Measurements from ENCODE around the gene CD209. TPM values are rescaled to one million over a fixed set of nuclear protein-coding genes. Genes with fewer than 3 reads are reported as not detected.

Gene CD209
- polyA plus RNA-seq, 4 donors: 0.67 to 13.6 (median 3.3) TPM

DNA sequence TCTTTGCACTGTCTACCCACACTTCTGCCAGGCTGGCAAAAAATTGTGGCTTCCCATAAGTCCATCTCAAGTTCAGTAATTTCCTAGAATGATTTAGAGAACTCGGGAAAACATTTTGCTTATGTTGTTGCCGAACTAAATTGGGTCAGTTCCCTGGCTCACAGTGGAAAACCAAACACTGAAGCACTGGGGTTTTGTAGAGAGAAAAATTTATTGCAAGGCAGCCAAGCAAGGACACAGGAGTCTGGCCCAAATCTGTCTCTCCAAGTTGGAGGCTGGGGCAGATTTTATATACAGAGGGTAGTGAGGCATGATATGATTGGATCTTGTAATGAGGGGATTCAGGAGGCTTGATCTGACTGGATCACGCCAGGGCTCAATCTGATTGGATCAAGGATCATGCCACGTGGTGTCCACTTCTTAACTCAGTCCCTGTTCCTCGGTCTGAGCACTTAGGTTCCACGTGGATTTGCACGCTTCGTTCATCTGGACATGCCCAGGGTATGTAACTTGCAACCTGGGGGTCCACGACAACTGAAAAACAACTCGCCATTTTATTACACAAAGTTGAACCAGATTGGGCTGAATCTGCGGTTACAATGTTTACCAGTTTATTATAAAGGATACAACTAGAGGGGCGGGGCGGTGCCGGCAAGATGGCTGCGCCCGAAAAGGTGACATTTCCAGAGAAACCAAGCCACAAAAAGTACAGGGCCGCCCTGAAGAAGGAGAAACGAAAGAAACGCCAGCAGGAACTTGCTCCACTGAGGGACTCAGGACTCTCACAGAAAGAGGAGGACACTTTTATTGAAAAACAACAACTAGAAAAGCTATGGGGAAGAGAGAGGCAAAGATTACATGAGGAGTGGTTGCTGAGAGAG is 7.3 kb downstream of the CD209 start:
- peaks cover 0 to 4% (median 0%) of the 10 kb centered on the region in 3 donors for H3K27me3 ChIP-seq (ENCODE audit: control insufficient read depth in 3 of 3, insufficient read depth in 3 of 3, low read length in 3 of 3)
- DNase-seq: no peak
- no peaks in the 10 kb centered on the region for H3K4me1 ChIP-seq (ENCODE audit: control insufficient read depth in 3 of 3, insufficient read depth in 2 of 3, low read depth in 1 of 3, low read length in 2 of 3)
- peak overlapping the region in 1 of 3 donors; percentile 42 for H3K27ac ChIP-seq (ENCODE audit: low read depth in 1 of 3, low read length in 2 of 3)
- no peak overlapping the region for H3K4me3 ChIP-seq (ENCODE audit: low read depth in 1 of 3, low read length in 3 of 3)
- no peaks in the 10 kb centered on the region for H3K9me3 ChIP-seq (ENCODE audit: control insufficient read depth in 2 of 2, insufficient read depth in 1 of 2, low read depth in 1 of 2, low read length in 1 of 2)
- 75 to 81% (median 79%) methylated on average over 19 of the region's 19 CpGs for WGBS, 3 donors
- FAIRE-seq: no peak
- no peaks in the 10 kb centered on the region for H3K36me3 ChIP-seq (ENCODE audit: control insufficient read depth in 3 of 3, insufficient read depth in 2 of 3, low read depth in 1 of 3, low read length in 3 of 3)

DNA sequence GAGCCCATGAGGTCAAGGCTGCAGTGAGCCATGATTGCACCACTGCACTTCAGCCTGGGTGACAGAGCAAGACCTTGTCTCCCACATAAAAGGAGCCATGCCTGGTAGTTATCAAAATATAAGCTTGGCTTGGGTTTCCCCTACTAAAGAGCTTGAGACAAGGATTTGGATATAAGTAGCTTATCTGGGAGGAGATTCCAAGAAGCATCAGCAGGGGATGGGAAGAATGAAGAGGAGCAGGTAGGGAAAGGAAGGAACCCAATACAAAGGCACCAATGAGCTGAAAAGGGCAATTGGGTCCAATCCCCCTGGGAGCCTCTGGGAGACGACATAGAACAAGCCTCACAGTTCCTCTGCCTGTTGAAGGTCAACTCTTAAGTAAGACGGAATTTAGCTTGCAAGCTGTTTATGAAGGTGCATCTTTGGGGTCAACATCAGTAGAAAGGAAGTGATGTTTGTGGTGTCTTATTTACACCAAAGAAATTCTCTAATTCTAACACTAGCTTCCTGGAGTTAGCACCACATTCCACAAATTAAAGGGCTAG is 8.1 kb downstream of the CD209 start:
- no peak for FAIRE-seq
- Histone ChIP-seq H3K4me3 (ENCODE audit: low read depth in 1 of 3, low read length in 3 of 3) (no peak overlapping the region), H3K27ac (ENCODE audit: low read depth in 1 of 3, low read length in 2 of 3) (no peak overlapping the region), H3K27me3 (ENCODE audit: control insufficient read depth in 3 of 3, insufficient read depth in 3 of 3, low read length in 3 of 3) (peaks cover 0 to 4% (median 0%) of the 10 kb centered on the region in 3 donors), H3K36me3 (ENCODE audit: control insufficient read depth in 3 of 3, insufficient read depth in 2 of 3, low read depth in 1 of 3, low read length in 3 of 3) (no peaks in the 10 kb centered on the region), H3K9me3 (ENCODE audit: control insufficient read depth in 2 of 2, insufficient read depth in 1 of 2, low read depth in 1 of 2, low read length in 1 of 2) (no peaks in the 10 kb centered on the region), H3K4me1 (ENCODE audit: control insufficient read depth in 3 of 3, insufficient read depth in 2 of 3, low read depth in 1 of 3, low read length in 2 of 3) (no peaks in the 10 kb centered on the region)
- DNase-seq: no peak
- 42 to 57% (median 42%) methylated on average over 2 of the region's 2 CpGs for WGBS, 3 donors

DNA sequence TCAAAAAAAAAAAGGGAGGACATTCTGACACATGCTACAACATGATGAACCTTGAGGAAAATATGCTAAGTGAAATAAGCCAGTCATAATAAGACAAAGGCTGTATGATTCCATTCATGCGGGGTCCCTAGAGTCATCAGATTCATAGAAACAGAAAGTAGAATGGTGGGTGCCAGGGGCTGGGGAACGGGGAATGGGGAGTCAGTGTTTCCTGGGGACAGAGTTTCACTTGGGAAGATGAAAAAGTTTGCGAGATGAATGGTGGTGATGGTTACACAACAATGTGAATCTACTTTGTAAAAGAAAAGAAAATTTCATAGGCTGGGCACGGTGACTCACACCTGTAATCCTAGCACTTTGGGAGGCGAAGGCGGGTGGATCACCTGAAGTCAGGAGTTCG is 9.3 kb downstream of the CD209 start:
- FAIRE-seq (no peak), DNase-seq (no peak)
- Histone ChIP-seq H3K4me3 (ENCODE audit: low read depth in 1 of 3, low read length in 3 of 3) (no peak overlapping the region), H3K27me3 (ENCODE audit: control insufficient read depth in 3 of 3, insufficient read depth in 3 of 3, low read length in 3 of 3) (peaks cover 0 to 4% (median 0%) of the 10 kb centered on the region in 3 donors), H3K9me3 (ENCODE audit: control insufficient read depth in 2 of 2, insufficient read depth in 1 of 2, low read depth in 1 of 2, low read length in 1 of 2) (no peaks in the 10 kb centered on the region), H3K27ac (ENCODE audit: low read depth in 1 of 3, low read length in 2 of 3) (no peak overlapping the region), H3K4me1 (ENCODE audit: control insufficient read depth in 3 of 3, insufficient read depth in 2 of 3, low read depth in 1 of 3, low read length in 2 of 3) (no peaks in the 10 kb centered on the region), H3K36me3 (ENCODE audit: control insufficient read depth in 3 of 3, insufficient read depth in 2 of 3, low read depth in 1 of 3, low read length in 3 of 3) (no peaks in the 10 kb centered on the region)
- WGBS, 3 donors: 71 to 79% (median 76%) methylated on average over 7 of the region's 7 CpGs

DNA sequence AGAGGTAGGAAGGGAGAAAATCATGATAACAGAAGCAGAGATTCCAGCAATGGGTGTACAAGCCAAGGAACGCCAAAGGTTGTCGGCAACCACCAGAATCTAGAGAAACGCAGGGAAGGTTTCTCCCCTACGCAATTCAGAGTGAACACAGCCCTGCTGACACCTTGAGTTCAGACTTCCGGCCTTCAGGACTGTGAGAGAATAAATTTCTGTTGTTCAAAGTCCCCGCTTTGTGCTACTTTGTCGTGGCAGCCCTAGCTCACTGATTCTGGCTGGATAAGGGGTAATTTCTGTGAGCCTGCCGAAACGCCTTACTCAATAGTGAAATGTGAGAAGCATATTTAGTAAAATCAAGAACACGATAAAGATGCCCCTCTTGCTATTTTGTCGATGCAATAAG is 10.1 kb downstream of the CD209 start:
- WGBS, 3 donors: 69 to 86% (median 77%) methylated on average over 11 of the region's 11 CpGs
- FAIRE-seq (no peak), DNase-seq (no peak)
- Histone ChIP-seq H3K4me1 (ENCODE audit: control insufficient read depth in 3 of 3, insufficient read depth in 2 of 3, low read depth in 1 of 3, low read length in 2 of 3) (no peaks in the 10 kb centered on the region), H3K9me3 (ENCODE audit: control insufficient read depth in 2 of 2, insufficient read depth in 1 of 2, low read depth in 1 of 2, low read length in 1 of 2) (no peaks in the 10 kb centered on the region), H3K4me3 (ENCODE audit: low read depth in 1 of 3, low read length in 3 of 3) (no peak overlapping the region), H3K27me3 (ENCODE audit: control insufficient read depth in 3 of 3, insufficient read depth in 3 of 3, low read length in 3 of 3) (peaks cover 0 to 4% (median 3%) of the 10 kb centered on the region in 3 donors), H3K36me3 (ENCODE audit: control insufficient read depth in 3 of 3, insufficient read depth in 2 of 3, low read depth in 1 of 3, low read length in 3 of 3) (no peaks in the 10 kb centered on the region), H3K27ac (ENCODE audit: low read depth in 1 of 3, low read length in 2 of 3) (no peak overlapping the region)

DNA sequence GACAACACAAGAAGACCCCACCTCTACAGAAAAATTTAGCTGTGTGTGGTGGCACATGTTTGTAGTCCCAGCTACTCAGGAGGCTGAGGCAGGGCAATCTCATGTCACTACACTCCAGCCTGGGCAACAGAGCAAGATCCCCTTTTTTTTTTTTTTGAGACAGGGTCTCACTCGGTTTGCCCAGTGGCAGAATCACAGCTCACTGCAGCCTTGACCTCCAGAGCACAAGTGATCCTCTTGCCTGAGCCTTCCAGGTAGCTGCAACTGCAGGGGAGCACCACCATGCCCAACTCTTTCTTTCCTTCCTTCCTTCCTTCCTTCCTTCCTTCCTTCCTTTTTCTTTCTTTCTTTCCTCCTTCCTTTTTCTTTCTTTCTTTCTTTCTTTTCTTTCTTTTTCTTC is 11.2 kb downstream of the CD209 start:
- Histone ChIP-seq H3K36me3 (ENCODE audit: control insufficient read depth in 3 of 3, insufficient read depth in 2 of 3, low read depth in 1 of 3, low read length in 3 of 3) (no peaks in the 10 kb centered on the region), H3K4me3 (ENCODE audit: low read depth in 1 of 3, low read length in 3 of 3) (no peak overlapping the region), H3K27ac (ENCODE audit: low read depth in 1 of 3, low read length in 2 of 3) (no peak overlapping the region), H3K27me3 (ENCODE audit: control insufficient read depth in 3 of 3, insufficient read depth in 3 of 3, low read length in 3 of 3) (peaks cover 0 to 14% (median 10%) of the 10 kb centered on the region in 3 donors), H3K9me3 (ENCODE audit: control insufficient read depth in 2 of 2, insufficient read depth in 1 of 2, low read depth in 1 of 2, low read length in 1 of 2) (no peaks in the 10 kb centered on the region), H3K4me1 (ENCODE audit: control insufficient read depth in 3 of 3, insufficient read depth in 2 of 3, low read depth in 1 of 3, low read length in 2 of 3) (no peaks in the 10 kb centered on the region)
- 13 to 69% (median 50%) methylated on average over 1 of the region's 1 CpG for WGBS, 3 donors
- DNase-seq: no peak
- FAIRE-seq: no peak

DNA sequence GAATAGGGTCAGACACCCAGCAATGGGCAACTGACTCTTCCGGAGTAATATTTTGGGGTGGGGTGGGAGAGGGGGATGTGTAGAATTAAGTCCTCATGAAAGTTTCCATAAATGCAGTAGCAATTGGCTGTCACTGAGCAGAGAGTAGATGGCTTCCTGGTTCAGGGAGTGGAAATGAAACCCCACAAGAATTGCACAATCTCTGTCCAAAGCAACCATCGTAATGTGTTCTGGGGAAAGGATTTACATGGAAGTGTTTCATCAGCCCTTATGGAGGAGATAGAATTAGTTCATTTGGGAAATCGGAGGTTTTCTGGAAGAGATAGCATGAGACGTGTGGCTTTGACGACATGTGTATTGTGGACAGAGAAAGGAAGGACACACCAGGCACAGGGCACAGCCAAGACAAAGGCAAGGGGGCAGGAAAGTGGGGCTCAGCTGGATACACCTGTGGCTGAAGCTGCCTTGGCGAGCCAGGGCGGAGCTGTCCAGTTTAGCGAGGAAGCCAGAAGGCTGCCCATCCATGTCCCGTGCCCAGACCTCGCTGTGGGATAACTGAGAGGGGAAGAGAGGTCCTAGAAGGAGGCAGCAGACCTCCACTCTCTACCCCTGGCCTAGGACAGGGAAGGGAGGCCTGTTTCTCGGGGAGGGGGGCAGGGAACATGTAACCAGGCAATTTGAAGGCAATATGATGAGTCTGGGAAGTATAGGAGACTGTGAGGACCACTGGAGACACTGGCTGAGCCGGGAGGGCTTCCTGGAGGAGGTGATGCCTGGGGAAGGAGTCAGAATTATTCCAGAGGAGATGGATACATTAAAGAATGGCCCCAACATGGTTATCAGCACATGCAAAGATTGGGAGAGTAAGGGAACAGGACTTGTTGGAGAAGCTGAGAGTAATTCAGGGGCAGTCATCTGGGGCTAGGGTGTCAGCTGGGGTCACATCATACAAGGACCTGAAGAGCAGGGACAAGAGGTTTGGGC is 12.8 kb downstream of the CD209 start:
- no peak for DNase-seq
- H3K4me3 ChIP-seq (ENCODE audit: low read depth in 1 of 3, low read length in 3 of 3): no peak overlapping the region
- WGBS, 3 donors: 41 to 57% (median 49%) methylated on average over 12 of the region's 12 CpGs
- no peak overlapping the region for H3K27ac ChIP-seq (ENCODE audit: low read depth in 1 of 3, low read length in 2 of 3)
- H3K9me3 ChIP-seq (ENCODE audit: control insufficient read depth in 2 of 2, insufficient read depth in 1 of 2, low read depth in 1 of 2, low read length in 1 of 2): no peaks in the 10 kb centered on the region
- H3K27me3 ChIP-seq (ENCODE audit: control insufficient read depth in 3 of 3, insufficient read depth in 3 of 3, low read length in 3 of 3): peaks cover 2 to 27% (median 21%) of the 10 kb centered on the region in 3 donors
- no peaks in the 10 kb centered on the region for H3K36me3 ChIP-seq (ENCODE audit: control insufficient read depth in 3 of 3, insufficient read depth in 2 of 3, low read depth in 1 of 3, low read length in 3 of 3)
- H3K4me1 ChIP-seq (ENCODE audit: control insufficient read depth in 3 of 3, insufficient read depth in 2 of 3, low read depth in 1 of 3, low read length in 2 of 3): peaks cover 0 to 3% (median 0%) of the 10 kb centered on the region in 3 donors
- no peak for FAIRE-seq

DNA sequence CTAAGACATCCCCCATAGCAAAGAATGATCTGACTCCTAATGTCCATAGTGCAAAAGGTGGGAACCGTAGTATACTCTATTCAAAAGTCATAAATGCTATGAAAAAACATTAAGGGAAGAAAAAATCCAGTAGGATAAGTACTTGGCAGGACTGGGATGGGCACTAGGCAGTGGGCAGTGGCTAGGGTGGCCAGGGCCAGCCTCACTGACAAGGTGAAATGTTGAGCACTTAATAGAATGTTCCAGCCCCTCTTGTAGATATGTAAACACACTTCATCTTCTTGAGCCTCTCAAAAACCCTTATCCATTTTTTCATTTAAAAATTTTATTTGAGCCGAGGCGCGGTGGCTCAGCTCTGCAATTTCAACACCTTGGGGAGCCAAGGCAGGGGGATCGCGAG is 14.0 kb downstream of the CD209 start:
- Histone ChIP-seq H3K27ac (ENCODE audit: low read depth in 1 of 3, low read length in 2 of 3) (no peak overlapping the region), H3K4me3 (ENCODE audit: low read depth in 1 of 3, low read length in 3 of 3) (no peak overlapping the region), H3K27me3 (ENCODE audit: control insufficient read depth in 3 of 3, insufficient read depth in 3 of 3, low read length in 3 of 3) (peaks cover 2 to 38% (median 26%) of the 10 kb centered on the region in 3 donors), H3K36me3 (ENCODE audit: control insufficient read depth in 3 of 3, insufficient read depth in 2 of 3, low read depth in 1 of 3, low read length in 3 of 3) (no peaks in the 10 kb centered on the region), H3K4me1 (ENCODE audit: control insufficient read depth in 3 of 3, insufficient read depth in 2 of 3, low read depth in 1 of 3, low read length in 2 of 3) (peaks cover 0 to 3% (median 0%) of the 10 kb centered on the region in 3 donors), H3K9me3 (ENCODE audit: control insufficient read depth in 2 of 2, insufficient read depth in 1 of 2, low read depth in 1 of 2, low read length in 1 of 2) (no peaks in the 10 kb centered on the region)
- FAIRE-seq: no peak
- WGBS, 3 donors: 74 to 83% (median 82%) methylated on average over 6 of the region's 6 CpGs
- DNase-seq: no peak

DNA sequence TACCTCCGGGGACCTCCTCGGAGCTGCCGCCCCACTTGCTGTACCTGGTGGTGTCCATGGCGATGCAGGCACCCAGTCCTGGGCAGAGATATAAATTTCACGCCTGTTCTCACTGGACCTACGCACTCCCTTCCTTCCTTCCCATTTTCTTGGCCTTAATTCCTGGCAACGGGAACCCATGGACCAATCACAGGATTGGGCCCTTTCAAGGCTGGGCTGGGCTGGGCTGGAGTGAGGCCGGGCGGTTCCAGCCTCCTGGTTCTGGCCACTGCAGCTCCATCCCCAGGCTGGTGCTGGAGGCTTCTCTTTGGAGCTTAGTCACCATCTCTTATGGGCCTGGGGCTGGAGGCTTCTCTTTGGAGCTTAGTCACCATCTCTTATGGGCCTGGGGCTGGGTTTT is 15.3 kb downstream of the CD209 start, which contains the start of gene CLEC4G:
Gene CLEC4G, minus strand, starts transcription at position 66 of the 400 bp plus-strand sequence. Its CDS starts 8 bp downstream, at position 58.
- FAIRE-seq: no peak
- WGBS, 3 donors: 39 to 56% (median 45%) methylated on average over 9 of the region's 9 CpGs
- Histone ChIP-seq H3K4me1 (ENCODE audit: control insufficient read depth in 3 of 3, insufficient read depth in 2 of 3, low read depth in 1 of 3, low read length in 2 of 3) (peaks cover 0 to 3% (median 0%) of the 10 kb centered on the region in 3 donors), H3K4me3 (ENCODE audit: low read depth in 1 of 3, low read length in 3 of 3) (no peak within 1 kb of the TSS), H3K36me3 (ENCODE audit: control insufficient read depth in 3 of 3, insufficient read depth in 2 of 3, low read depth in 1 of 3, low read length in 3 of 3) (no peaks in the 10 kb centered on the region), H3K27ac (ENCODE audit: low read depth in 1 of 3, low read length in 2 of 3) (no peak within 1 kb of the TSS), H3K9me3 (ENCODE audit: control insufficient read depth in 2 of 2, insufficient read depth in 1 of 2, low read depth in 1 of 2, low read length in 1 of 2) (no peaks in the 10 kb centered on the region), H3K27me3 (ENCODE audit: control insufficient read depth in 3 of 3, insufficient read depth in 3 of 3, low read length in 3 of 3) (peaks cover 2 to 39% (median 30%) of the 10 kb centered on the region in 3 donors)
- no peak for DNase-seq

Measured in small intestine (tissue), 7 donors.